OCI-LY7 (cell line): ENCODE data around the gene CCDC121. TPM values are rescaled to one million over a fixed set of nuclear protein-coding genes. Genes with fewer than 3 reads are reported as not detected.

Experiments used
- BruUV-seq: library from RNA; stranded (reverse); fragments of 400-500 nt; replicated peaks from 2 replicates; lab custom pipeline; 2021; lab: Mats Ljungman, UMichigan
- CTCF ChIA-PET: fragments of 300-600 bp; sonication (Branson Sonifier 250); formaldehyde crosslinking; loops from one replicate; lab custom pipeline; 2022; ENCODE audit warnings: antibody characterized with exemption; ENCODE audit not compliant: unreplicated experiment; lab: Charles Lee
- POLR2A ChIA-PET: fragments of 300-600 bp; sonication (Branson Sonifier 250); formaldehyde crosslinking; loops from one replicate; lab custom pipeline; 2022; ENCODE audit warnings: antibody characterized with exemption; lab: Charles Lee
- DNase-seq: peaks from one replicate; pipeline ENCODE4 v3.0.0-alpha.2; 2015; ENCODE audit warnings: low spot score
- H2AFZ ChIP-seq: fragments of 200-600 bp; sonication (generic), shearing (Covaris generic); 2 replicates; pipeline ENCODE4 v1.6.1; 2014; ENCODE audit warnings: mild to moderate bottlenecking, antibody characterized with exemption, low read length, moderate library complexity
- H3K27ac ChIP-seq: fragments of 200-600 bp; sonication (generic); 2 replicates; pipeline ENCODE4 v1.5.1; 2014; ENCODE audit warnings: mixed run types, low read depth, mild to moderate bottlenecking, moderate library complexity, low read length, inconsistent platforms; ENCODE audit not compliant: poor library complexity, severe bottlenecking
- H3K36me3 ChIP-seq: fragments of 200-600 bp; sonication (generic); 2 replicates; pipeline ENCODE4 v1.6.1; 2014; ENCODE audit warnings: mild to moderate bottlenecking, antibody characterized with exemption, low read length, moderate library complexity, mixed read lengths; ENCODE audit not compliant: insufficient read depth
- H3K4me1 ChIP-seq: fragments of 200-600 bp; sonication (generic); 2 replicates; pipeline ENCODE4 v1.5.1; 2014; ENCODE audit warnings: mild to moderate bottlenecking, low read length; ENCODE audit not compliant: insufficient read depth, poor library complexity, severe bottlenecking
- H3K4me2 ChIP-seq: fragments of 200-600 bp; sonication (generic); 2 replicates; pipeline ENCODE4 v1.6.1; 2014; ENCODE audit warnings: mild to moderate bottlenecking, low read length
- H3K4me3 ChIP-seq: fragments of 200-600 bp; sonication (generic); 2 replicates; pipeline ENCODE4 v1.5.1; 2014; ENCODE audit warnings: mild to moderate bottlenecking, low read depth, low read length; ENCODE audit not compliant: poor library complexity, severe bottlenecking
- H3K79me2 ChIP-seq: fragments of 200-600 bp; sonication (generic); 2 replicates; pipeline ENCODE4 v1.6.1; 2016; ENCODE audit warnings: low read depth, mild to moderate bottlenecking, low read length, moderate library complexity, mixed read lengths; ENCODE audit not compliant: insufficient read depth
- H3K9me2 ChIP-seq: fragments of 200-600 bp; sonication (generic); 2 replicates; pipeline ENCODE4 v1.6.1; 2016; ENCODE audit warnings: mild to moderate bottlenecking, low read length, mixed read lengths; ENCODE audit not compliant: insufficient read depth
- H3K9me3 ChIP-seq: fragments of 200-600 bp; sonication (generic); 2 replicates; pipeline ENCODE4 v1.6.1; 2014; ENCODE audit warnings: mild to moderate bottlenecking, mixed run types, low read length, mixed read lengths
- H4K20me1 ChIP-seq: fragments of 200-600 bp; sonication (generic); 2 replicates; pipeline ENCODE4 v1.6.1; 2014; ENCODE audit warnings: mild to moderate bottlenecking, antibody characterized with exemption, low read length, moderate library complexity, mixed read lengths; ENCODE audit not compliant: insufficient read depth
- CTCF ChIP-seq: fragments of 200-600 bp; sonication (generic); conservative IDR thresholded peaks from 2 replicates; pipeline ENCODE4 v1.5.1; 2014; ENCODE audit warnings: mild to moderate bottlenecking, antibody characterized with exemption, low read length, moderate library complexity, mixed read lengths
- EZH2phosphoT487 ChIP-seq: fragments of 200-600 bp; sonication (generic); IDR thresholded peaks from 2 replicates; pipeline ENCODE4 v1.6.1; 2018; ENCODE audit warnings: low read depth, borderline replicate concordance, mild to moderate bottlenecking, mixed run types, antibody characterized with exemption, low read length, moderate library complexity, mixed read lengths
- intact Hi-C: fragments of 100-400 bp; cut with micrococcal nuclease; formaldehyde crosslinking; loops from one replicate; pipeline ENCODE4 v1.10.0; 2022; ENCODE audit not compliant: unreplicated experiment
- total RNA-seq, 2 experiments: library from RNA; depleted of rRNA in 1 of 2; stranded (reverse); fragments of >200 nt in 1 of 2; shearing (Covaris generic) in 1 of 2; gene quantifications; 2 replicates each; pipeline ENCODE4 v1.2.3, GENCODE V29; 2014 to 2022

CCDC121 gene
- total RNA-seq, 2 experiments from 2014 or later, result 4.7 to 5.1 TPM

GRCh38 chr2:27671235-27671634 lies 42.4 kb upstream of the CCDC121 start:
- Histone ChIP-seq H3K9me2 (no peaks in the 10 kb centered on the region), H3K9me3 (no peaks in the 10 kb centered on the region), H3K4me2 (no peak overlapping the region), H4K20me1 (no peaks in the 10 kb centered on the region), H3K27ac (no peak overlapping the region), H3K79me2 (no peaks in the 10 kb centered on the region), H3K36me3 (peaks cover 72% of the 10 kb centered on the region), H3K4me3 (no peak overlapping the region), H3K4me1 (no peaks in the 10 kb centered on the region), H2AFZ (no peak overlapping the region)
- no TSS peak for BruUV-seq
- no peak for TF ChIP-seq EZH2phosphoT487
- TF ChIP-seq CTCF, result no peak
- ChIA-PET POLR2A (no interaction called here), CTCF (no interaction called here)
- no peak for DNase-seq
- intact Hi-C loops, result no loop called here

- ChIA-PET POLR2A (no interaction called here), CTCF (no interaction called here)
- BruUV-seq, result no TSS peak
- intact Hi-C loops, result loop anchor here (10.0 kb wide), 1 partner anchor 263 kb away; the partner anchor contains the start of gene PPM1G
- Histone ChIP-seq H3K27ac (no peak overlapping the region), H3K4me1 (peaks cover 20% of the 10 kb centered on the region), H2AFZ (no peak overlapping the region), H3K79me2 (peaks cover 26% of the 10 kb centered on the region), H3K9me2 (no peaks in the 10 kb centered on the region), H3K36me3 (peaks cover 38% of the 10 kb centered on the region), H3K4me2 (no peak overlapping the region), H3K4me3 (no peak overlapping the region), H4K20me1 (no peaks in the 10 kb centered on the region), H3K9me3 (no peaks in the 10 kb centered on the region)
- TF ChIP-seq EZH2phosphoT487 (no peak), CTCF (no peak)
- DNase-seq, result no peak
Measured at GRCh38 chr2:27667446-27667845, 38.6 kb upstream of the CCDC121 start.

GRCh38 chr2:27664622-27665363 lies 36.0 kb upstream of the CCDC121 start:
- Histone ChIP-seq H3K27ac (no peak overlapping the region), H3K9me3 (no peaks in the 10 kb centered on the region), H2AFZ (peak overlapping the region; percentile 93), H3K4me1 (peaks cover 23% of the 10 kb centered on the region), H4K20me1 (no peaks in the 10 kb centered on the region), H3K36me3 (peaks cover 45% of the 10 kb centered on the region), H3K79me2 (peaks cover 34% of the 10 kb centered on the region), H3K4me3 (peak overlapping the region; percentile 93), H3K4me2 (peak overlapping the region; percentile 81), H3K9me2 (no peaks in the 10 kb centered on the region)
- TF ChIP-seq CTCF (no peak), EZH2phosphoT487 (no peak)
- ChIA-PET CTCF (no interaction called here), POLR2A (interaction anchor here (0.6 to 1.5 kb wide), 3 partner anchors 18 to 311 kb away, joined by 3 to 6 read pairs (median 3); no protein-coding TSS in a partner anchor)
- no peak for DNase-seq
- intact Hi-C loops, result loop anchor here (10.0 kb wide), 1 partner anchor 260 kb away; the partner anchor contains the start of gene PPM1G
- no TSS peak for BruUV-seq
